Heart left ventricle (tissue), 16 donors: ENCODE measurements around the gene SELENOM. TPM values are rescaled to one million over a fixed set of nuclear protein-coding genes. Genes with fewer than 3 reads are reported as not detected.

ENCODE experiments used
- ATAC-seq, 4 donors: fragments of 200-7000 bp; cut with Tn5 transposase; one replicate each; pipeline ENCODE4 v1.9.1; 2020 to 2022; ENCODE audit warnings: moderate library complexity in 4 of 4, mild to moderate bottlenecking in 3 of 4, moderate number of reproducible peaks in 1 of 4
- DNase-seq, 5 donors: peaks; one replicate each; pipeline ENCODE4 v3.0.0-alpha.2; 2020
- H3K27ac ChIP-seq, 12 donors: fragments of 200-600 bp; sonication (generic) in 4 of 12; one replicate each; pipeline versions ENCODE4 v1.5.0 to v1.8.0; 2016 to 2022; ENCODE audit warnings: mild to moderate bottlenecking in 2 of 12
- H3K27me3 ChIP-seq, 9 donors: fragments of 200-600 bp; sonication (generic) in 2 of 9; one replicate each; pipeline versions ENCODE4 v1.5.1 to v1.8.0; 2016 to 2022; ENCODE audit warnings: mild to moderate bottlenecking in 3 of 9
- H3K36me3 ChIP-seq, 9 donors: fragments of 200-600 bp; sonication (generic) in 2 of 9; one replicate each; pipeline versions ENCODE4 v1.5.0 to v1.8.0; 2018 to 2022; ENCODE audit warnings: mild to moderate bottlenecking in 2 of 9
- H3K4me1 ChIP-seq, 12 donors: fragments of 200-600 bp; sonication (generic) in 4 of 12; one replicate each; pipeline versions ENCODE4 v1.5.0 to v1.8.0; 2016 to 2022; ENCODE audit warnings: mild to moderate bottlenecking in 3 of 12
- H3K4me3 ChIP-seq, 12 donors: fragments of 200-600 bp; sonication (generic) in 4 of 12; one replicate each; pipeline versions ENCODE4 v1.5.0 to v1.8.0; 2017 to 2022; ENCODE audit warnings: mild to moderate bottlenecking in 9 of 12, moderate library complexity in 4 of 12
- H3K9me3 ChIP-seq, 12 donors: fragments of 200-600 bp; sonication (generic) in 4 of 12; one replicate each; pipeline versions ENCODE4 v1.5.0 to v1.8.0; 2016 to 2022; ENCODE audit warnings: mild to moderate bottlenecking in 1 of 12
- POLR2A ChIP-seq, 2 donors: fragments of 450-650 bp; IDR thresholded peaks; one replicate each; pipeline ENCODE4 v1.6.1; 2017; ENCODE audit warnings: antibody characterized with exemption in 2 of 2, mild to moderate bottlenecking in 2 of 2, moderate library complexity in 2 of 2
- WGBS, 4 donors: extraction: QIAGEN DNeasy Blood & Tissue Kit in 2 of 4; methylation state at CpG; one replicate each; pipeline versions ENCODE4 v1.1.5 to v1.1.7; 2013 to 2018; 5-methylcytosine and 5-hydroxymethylcytosine counted together
- intact Hi-C, 10 donors: fragments of 100-400 bp; cut with DNase I; formaldehyde crosslinking; loops; one replicate each; pipeline versions ENCODE4 v1.11.1 to v1.14.2; 2022
- polyA plus RNA-seq, 2 donors: library from polyadenylated mRNA; stranded (reverse); fragments of 200-250 nt; gene quantifications; one replicate each; pipeline ENCODE4 v1.2.3, GENCODE V29; 2013
- total RNA-seq, 9 donors: library from RNA; depleted of rRNA in 2 of 9; stranded (reverse); fragments of >200 nt in 2 of 9; fragmentation: NEBNext Ultra II Directional in 3 of 9; extraction: Animal tissue kit (Norgen Biotek cat#: 25700) in 3 of 9; gene quantifications; one replicate each; pipeline versions ENCODE4 v1.1.0 to v1.2.4, GENCODE V29; 2016 to 2023
- TF ChIP-seq, protein P1 (sequence below), 12 donors: fragments of 200-600 bp; sonication (generic) in 4 of 12; IDR thresholded peaks; one replicate each; pipeline versions ENCODE4 v1.5.0 to v1.8.0; 2018 to 2022; ENCODE audit warnings: antibody characterized with exemption in 12 of 12, mild to moderate bottlenecking in 5 of 12
- donor health status: ischemic (EF 13 %, LVEDD 7.1; RV severe dilation, severe dysfunction).
- donor health status: healthy with polysubstance abuse.
- donor health status: DM: no; HTN: yes; CAD: no.
- donor health status: DM: no; HTN: no; CAD: no.
- donor health status: ischemic (EF 25% LVEDD 6.9; RV normal size, moderate dysfunction).
- donor health status: ischemic (EF 25% LVEDD 5.7; RV mildly dilated, moderate dysfunction).
- donor health status: healthy.
- donor health status: DM: yes; HTN: yes; CAD: no.
- donor health status: ischemic (EF 35%, LVEDD 5.7; RV mildly dilated, moderate dysfunction).
- donor health status: nonischemic (EF 11% LVEDD 7.7; RV severe dilation, severe dysfunction).
- donor health status: DM: yes; HTN: yes; CAD: no.
- donor health status: PGD.
- donor health status: ischemic (EF 29% LVEDD 5.4; RV normal size, mild dysfunction).
- donor health status: nonischemic (EF 23%, LVEDD 6.1; RV moderate dilation, normal function).

Gene SELENOM
- total and polyA plus RNA-seq, 11 donors = 35.0 to 183 (median 55.0) TPM

DNA sequence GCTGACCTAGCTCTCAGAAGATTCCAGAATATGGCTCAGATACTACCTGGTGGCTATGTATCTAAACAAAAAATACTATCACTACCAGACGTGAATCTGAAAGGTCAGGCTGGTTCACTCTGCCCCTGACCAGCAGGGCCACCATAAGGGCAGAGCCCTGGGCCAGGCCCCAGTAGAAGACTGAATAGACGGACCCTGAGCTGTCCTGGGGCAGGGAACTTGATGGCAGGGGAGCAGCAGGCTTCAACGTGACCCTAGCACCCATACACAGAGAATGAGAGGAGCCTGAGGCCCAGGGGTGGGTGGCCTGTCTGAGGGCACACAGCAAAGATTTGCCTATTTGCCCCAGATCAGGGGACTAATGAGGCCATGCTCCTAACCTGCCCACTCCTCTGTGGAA lies 46.0 kb upstream of the SELENOM start:
- no peaks in the 10 kb centered on the region for H3K36me3 ChIP-seq
- peaks cover 3 to 24% (median 18%) of the 10 kb centered on the region in 12 donors for H3K4me1 ChIP-seq
- no peak overlapping the region for H3K4me3 ChIP-seq
- intact Hi-C loops = loop anchor here in 4 of 10 donors (5.0 kb wide), 3 partner anchors 66 to 391 kb away; no protein-coding TSS in a partner anchor
- H3K9me3 ChIP-seq = no peaks in the 10 kb centered on the region
- ATAC-seq (no peak), DNase-seq (peak in 1 of 5 donors; percentile 16)
- H3K27me3 ChIP-seq = no peaks in the 10 kb centered on the region
- H3K27ac ChIP-seq = no peak overlapping the region
- WGBS, 4 donors = 70 to 85% (median 80%) methylated on average over 3 of the region's 3 CpGs
- TF ChIP-seq, protein P1, sequence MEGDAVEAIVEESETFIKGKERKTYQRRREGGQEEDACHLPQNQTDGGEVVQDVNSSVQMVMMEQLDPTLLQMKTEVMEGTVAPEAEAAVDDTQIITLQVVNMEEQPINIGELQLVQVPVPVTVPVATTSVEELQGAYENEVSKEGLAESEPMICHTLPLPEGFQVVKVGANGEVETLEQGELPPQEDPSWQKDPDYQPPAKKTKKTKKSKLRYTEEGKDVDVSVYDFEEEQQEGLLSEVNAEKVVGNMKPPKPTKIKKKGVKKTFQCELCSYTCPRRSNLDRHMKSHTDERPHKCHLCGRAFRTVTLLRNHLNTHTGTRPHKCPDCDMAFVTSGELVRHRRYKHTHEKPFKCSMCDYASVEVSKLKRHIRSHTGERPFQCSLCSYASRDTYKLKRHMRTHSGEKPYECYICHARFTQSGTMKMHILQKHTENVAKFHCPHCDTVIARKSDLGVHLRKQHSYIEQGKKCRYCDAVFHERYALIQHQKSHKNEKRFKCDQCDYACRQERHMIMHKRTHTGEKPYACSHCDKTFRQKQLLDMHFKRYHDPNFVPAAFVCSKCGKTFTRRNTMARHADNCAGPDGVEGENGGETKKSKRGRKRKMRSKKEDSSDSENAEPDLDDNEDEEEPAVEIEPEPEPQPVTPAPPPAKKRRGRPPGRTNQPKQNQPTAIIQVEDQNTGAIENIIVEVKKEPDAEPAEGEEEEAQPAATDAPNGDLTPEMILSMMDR (IDR thresholded peaks at IDR 0.05) = no peak
- TF ChIP-seq POLR2A (IDR thresholded peaks at IDR 0.05) = no peak

DNA sequence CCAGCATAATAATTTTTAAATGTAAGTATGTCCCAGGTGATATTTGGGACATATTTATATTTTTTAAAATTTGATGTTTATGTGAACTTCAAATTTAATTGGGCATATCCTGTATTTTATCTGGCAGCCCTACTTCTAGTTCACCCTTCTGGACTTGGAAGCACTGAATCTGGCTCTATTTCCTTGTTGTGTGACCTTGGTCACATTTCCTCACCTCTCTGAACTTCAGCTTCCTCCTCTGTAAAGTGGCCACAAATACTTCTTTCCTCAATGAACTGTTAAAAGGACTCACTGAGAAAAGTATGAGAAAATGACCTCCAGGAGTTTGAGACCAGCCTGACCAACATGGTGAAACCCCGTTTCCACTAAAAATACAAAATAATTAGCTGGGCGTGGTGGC lies 44.5 kb upstream of the SELENOM start:
- no peak for TF ChIP-seq POLR2A (IDR thresholded peaks at IDR 0.05)
- TF ChIP-seq, protein P1 (IDR thresholded peaks at IDR 0.05) = no peak
- peaks cover 3 to 25% (median 18%) of the 10 kb centered on the region in 12 donors for H3K4me1 ChIP-seq
- H3K4me3 ChIP-seq = no peak overlapping the region
- intact Hi-C loops = loop anchor here in 4 of 10 donors (5.0 kb wide), 3 partner anchors 65 to 390 kb away; no protein-coding TSS in a partner anchor
- no peaks in the 10 kb centered on the region for H3K27me3 ChIP-seq
- H3K36me3 ChIP-seq = no peaks in the 10 kb centered on the region
- H3K27ac ChIP-seq = no peak overlapping the region
- 85 to 93% (median 92%) methylated on average over 2 of the region's 2 CpGs for WGBS, 4 donors
- ATAC-seq (no peak), DNase-seq (no peak)
- peaks cover 0 to 3% (median 0%) of the 10 kb centered on the region in 12 donors for H3K9me3 ChIP-seq

DNA sequence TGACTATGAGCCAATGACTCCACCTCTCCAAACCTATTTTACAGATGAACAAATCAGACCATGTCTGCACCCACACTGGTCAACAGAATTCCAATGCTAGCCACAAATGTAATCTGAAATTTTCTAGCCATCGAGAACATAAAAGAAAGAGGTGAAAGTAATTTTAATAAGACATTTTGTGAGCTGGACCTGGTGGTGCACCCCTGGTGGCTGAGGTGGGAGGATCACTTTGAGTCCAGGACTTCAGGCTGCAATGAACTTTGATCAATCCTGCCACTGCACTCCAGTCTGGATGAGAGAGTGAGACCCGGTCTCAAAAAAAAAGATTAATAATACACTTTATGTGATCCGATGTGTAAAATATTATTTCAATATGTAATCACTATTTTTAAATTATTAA lies 43.2 kb upstream of the SELENOM start:
- 77 to 94% (median 83%) methylated on average over 3 of the region's 3 CpGs for WGBS, 4 donors
- no peak for ATAC-seq
- intact Hi-C loops = loop anchor here in 4 of 10 donors (5.0 kb wide), 3 partner anchors 63 to 388 kb away; no protein-coding TSS in a partner anchor
- DNase-seq = no peak
- Histone ChIP-seq H3K36me3 (no peaks in the 10 kb centered on the region), H3K9me3 (peaks cover 0 to 7% (median 0%) of the 10 kb centered on the region in 12 donors), H3K4me3 (no peak overlapping the region), H3K27ac (no peak overlapping the region), H3K4me1 (peaks cover under 1 to 21% (median 15%) of the 10 kb centered on the region in 12 donors), H3K27me3 (no peaks in the 10 kb centered on the region)
- no peak for TF ChIP-seq POLR2A (IDR thresholded peaks at IDR 0.05)
- TF ChIP-seq, protein P1 (IDR thresholded peaks at IDR 0.05) = no peak

DNA sequence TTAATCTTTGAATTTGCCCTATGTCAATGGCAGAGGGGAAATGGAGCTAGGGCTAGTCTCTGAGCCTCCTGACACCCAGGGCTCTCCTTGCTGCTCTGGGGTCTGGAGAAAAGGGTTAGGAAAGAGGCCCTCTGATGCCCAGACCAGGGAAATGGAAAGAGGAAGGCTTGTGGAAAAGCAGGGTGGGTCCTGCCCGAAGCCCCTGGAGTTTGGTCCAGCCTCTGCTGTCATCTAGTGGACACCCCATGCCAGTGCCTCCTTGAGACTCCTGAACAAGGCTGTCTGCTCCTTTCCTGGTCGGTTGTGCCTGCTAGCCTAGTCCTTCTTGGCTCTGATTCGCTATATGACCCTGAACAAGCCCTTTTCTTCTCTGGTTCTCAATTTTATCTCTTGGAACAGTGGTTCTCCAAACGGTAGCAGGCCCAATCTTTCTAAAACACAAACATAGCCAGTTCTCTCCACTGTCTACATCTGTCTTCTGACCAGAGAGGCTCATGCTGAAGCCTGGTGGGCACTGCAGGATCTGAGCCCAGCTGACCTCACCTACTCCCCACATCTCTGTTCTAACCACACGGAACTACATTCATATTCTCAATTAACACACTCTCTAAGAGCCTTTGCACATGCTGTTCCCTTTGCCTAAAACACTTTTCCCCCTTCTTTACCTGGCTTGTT lies 41.7 kb upstream of the SELENOM start:
- no peaks in the 10 kb centered on the region for H3K27me3 ChIP-seq
- H3K4me3 ChIP-seq = no peak overlapping the region
- ATAC-seq (peak; percentile 91 to 97 (median 96)), DNase-seq (peak; percentile 74 to 79 (median 76))
- TF ChIP-seq POLR2A (IDR thresholded peaks at IDR 0.05) = no peak
- TF ChIP-seq, protein P1 (IDR thresholded peaks at IDR 0.05) = peak; percentile 81 to 98 (median 94)
- H3K27ac ChIP-seq = peak overlapping the region; percentile 37 to 85 (median 74)
- no peaks in the 10 kb centered on the region for H3K36me3 ChIP-seq
- H3K4me1 ChIP-seq = peaks cover 0 to 14% (median 10%) of the 10 kb centered on the region in 12 donors
- peaks cover 0 to 7% (median 0%) of the 10 kb centered on the region in 12 donors for H3K9me3 ChIP-seq
- 9 to 19% (median 14%) methylated on average over 5 of the region's 5 CpGs for WGBS, 4 donors
- intact Hi-C loops = loop anchor here (1.0 to 10.0 kb wide), 14 partner anchors 37 to 387 kb away; partner anchors contain the start of gene SELENOM (in 7 of the 10)
